Caco-2 (cell line): ENCODE data around the gene GGTLC2. TPM values are rescaled to one million over a fixed set of nuclear protein-coding genes. Genes with fewer than 3 reads are reported as not detected.

Experiments
- BruUV-seq: library from RNA; stranded (reverse); fragments of 400-500 nt; replicated peaks from 2 replicates; lab custom pipeline; 2021; lab: Mats Ljungman, UMichigan
- CTCF ChIA-PET: fragments of 300-600 bp; sonication (Branson Sonifier 250); formaldehyde crosslinking; loops from one replicate; lab custom pipeline; 2022; ENCODE audit warnings: antibody characterized with exemption; lab: Charles Lee
- POLR2A ChIA-PET: fragments of 300-600 bp; sonication (Branson Sonifier 250); formaldehyde crosslinking; loops from one replicate; lab custom pipeline; 2022; ENCODE audit warnings: antibody characterized with exemption; lab: Charles Lee
- DNase-seq, 2 experiments: peaks; one replicate each; pipeline versions ENCODE4 v3.0.0 to v3.0.0-alpha.2; 2020 to 2022
- H3K27me3 ChIP-seq: replicated peaks from 2 replicates; pipeline ENCODE4 v1.6.0; 2011; ENCODE audit warnings: low read length; ENCODE audit not compliant: control insufficient read depth, insufficient read depth
- H3K36me3 ChIP-seq: 2 replicates; pipeline ENCODE4 v1.5.1; 2011; ENCODE audit warnings: low read length; ENCODE audit not compliant: control insufficient read depth, insufficient read depth
- H3K4me1 ChIP-seq: fragments of 250-450 bp; sonication (Bioruptor Pico); 2 replicates; pipeline ENCODE4 v1.5.1; 2020; ENCODE audit warnings: mild to moderate bottlenecking
- H3K4me3 ChIP-seq: 2 replicates; pipeline ENCODE4 v1.5.1; 2011; ENCODE audit warnings: low read depth, mild to moderate bottlenecking, control low read depth, low read length
- H3K9me3 ChIP-seq: fragments of 250-450 bp; sonication (Bioruptor Pico); 2 replicates; pipeline ENCODE4 v1.5.1; 2020; ENCODE audit warnings: mild to moderate bottlenecking, moderate library complexity
- H3K27ac Mint-ChIP-seq: one replicate; pipeline ENCODE4 v1.8.0; 2022; ENCODE audit warnings: mixed read lengths; ENCODE audit not compliant: unreplicated experiment
- H3K27me3 Mint-ChIP-seq: one replicate; pipeline ENCODE4 v1.8.0; 2022; ENCODE audit warnings: mixed read lengths; ENCODE audit not compliant: insufficient read depth, unreplicated experiment
- H3K36me3 Mint-ChIP-seq: one replicate; pipeline ENCODE4 v1.8.0; 2022; ENCODE audit warnings: mild to moderate bottlenecking, mixed read lengths; ENCODE audit not compliant: insufficient read depth, unreplicated experiment
- H3K4me1 Mint-ChIP-seq: one replicate; pipeline ENCODE4 v1.8.0; 2022; ENCODE audit warnings: low read depth, mixed read lengths; ENCODE audit not compliant: unreplicated experiment
- H3K4me3 Mint-ChIP-seq: one replicate; pipeline ENCODE4 v1.8.0; 2022; ENCODE audit warnings: mild to moderate bottlenecking, moderate library complexity, mixed read lengths; ENCODE audit not compliant: unreplicated experiment
- H3K9me3 Mint-ChIP-seq: one replicate; pipeline ENCODE4 v1.8.0; 2022; ENCODE audit warnings: mixed read lengths; ENCODE audit not compliant: unreplicated experiment
- CTCF ChIP-seq, 2 experiments: fragments of 200-600 bp in 1 of 2; IDR thresholded peaks; 1 replicate in 1 of 2; 2 replicates in 1 of 2; pipeline versions ENCODE4 v1.5.1 to v1.8.0; 2011 to 2022; ENCODE audit warnings: antibody characterized with exemption in 1 of 2, control low read depth in 1 of 2, inconsistent platforms in 1 of 2, low read depth in 1 of 2, low read length in 1 of 2, mild to moderate bottlenecking in 1 of 2, moderate library complexity in 1 of 2; ENCODE audit not compliant: insufficient read depth in 1 of 2, severe bottlenecking in 1 of 2, unreplicated experiment in 1 of 2
- intact Hi-C: fragments of 100-400 bp; cut with micrococcal nuclease; formaldehyde crosslinking; loops from one replicate; pipeline ENCODE4 v1.10.0; 2022; ENCODE audit not compliant: unreplicated experiment
- total RNA-seq: library from RNA; stranded (reverse); gene quantifications from 2 replicates; pipeline ENCODE4 v1.2.3, GENCODE V29; 2022

The GGTLC2 gene
- total RNA-seq, 1 experiment from 2014 or later = 0.34 TPM

- H3K36me3 ChIP-seq = no peaks in the 10 kb centered on the region
- H3K9me3 ChIP-seq = no peaks in the 10 kb centered on the region
- H3K9me3 Mint-ChIP-seq = no peaks in the 10 kb centered on the region
- BruUV-seq = no TSS peak
- no peak for DNase-seq
- H3K4me1 ChIP-seq = no peaks in the 10 kb centered on the region
- no peak overlapping the region for H3K4me3 Mint-ChIP-seq
- H3K27me3 Mint-ChIP-seq = peaks cover 2% of the 10 kb centered on the region
- ChIA-PET CTCF (interaction anchor here (1.3 to 2.7 kb wide), 2 partner anchors 18 to 25 kb away, joined by 5 to 17 read pairs; no protein-coding TSS in a partner anchor), POLR2A (no interaction called here)
- no peaks in the 10 kb centered on the region for H3K36me3 Mint-ChIP-seq
- no peak overlapping the region for H3K4me3 ChIP-seq
- TF ChIP-seq CTCF (IDR thresholded peaks at IDR 0.05; ENCODE audit: insufficient read depth in 1 of 2, low read depth in 1 of 2, low read length in 1 of 2, severe bottlenecking in 1 of 2, unreplicated experiment in 1 of 2) = no peak
- no peaks in the 10 kb centered on the region for H3K4me1 Mint-ChIP-seq
- intact Hi-C loops = no loop called here
- H3K27ac Mint-ChIP-seq = no peak overlapping the region
- no peaks in the 10 kb centered on the region for H3K27me3 ChIP-seq
Observed at GRCh38 chr22:22667966-22668880, 23.8 kb downstream of the GGTLC2 start.

- Mint-ChIP-seq H3K4me1 (no peaks in the 10 kb centered on the region), H3K9me3 (no peaks in the 10 kb centered on the region), H3K36me3 (no peaks in the 10 kb centered on the region), H3K27ac (no peak overlapping the region), H3K27me3 (peaks cover 2% of the 10 kb centered on the region), H3K4me3 (no peak overlapping the region)
- Histone ChIP-seq H3K27me3 (no peaks in the 10 kb centered on the region), H3K4me3 (no peak overlapping the region), H3K36me3 (no peaks in the 10 kb centered on the region), H3K4me1 (no peaks in the 10 kb centered on the region), H3K9me3 (no peaks in the 10 kb centered on the region)
- intact Hi-C loops = no loop called here
- no TSS peak for BruUV-seq
- DNase-seq = no peak
- no peak for TF ChIP-seq CTCF (IDR thresholded peaks at IDR 0.05; ENCODE audit: insufficient read depth in 1 of 2, low read depth in 1 of 2, low read length in 1 of 2, severe bottlenecking in 1 of 2, unreplicated experiment in 1 of 2)
- POLR2A ChIA-PET = no interaction called here
- CTCF ChIA-PET = no interaction called here
Observed at GRCh38 chr22:22669093-22669492, 24.7 kb downstream of the GGTLC2 start.

GRCh38 chr22:22670076-22670795, 25.8 kb downstream of the GGTLC2 start:
- H3K4me1 ChIP-seq = no peaks in the 10 kb centered on the region
- no peak for DNase-seq
- Mint-ChIP-seq H3K4me1 (no peaks in the 10 kb centered on the region), H3K27ac (no peak overlapping the region), H3K9me3 (no peaks in the 10 kb centered on the region), H3K27me3 (peaks cover 5% of the 10 kb centered on the region), H3K36me3 (no peaks in the 10 kb centered on the region), H3K4me3 (no peak overlapping the region)
- H3K36me3 ChIP-seq = no peaks in the 10 kb centered on the region
- ChIA-PET POLR2A (no interaction called here), CTCF (interaction anchor here (0.9 to 1.2 kb wide), 2 partner anchors 8 to 83 kb away, joined by 3 read pairs; no protein-coding TSS in a partner anchor)
- no peaks in the 10 kb centered on the region for H3K27me3 ChIP-seq
- intact Hi-C loops = no loop called here
- no peaks in the 10 kb centered on the region for H3K9me3 ChIP-seq
- no TSS peak for BruUV-seq
- no peak overlapping the region for H3K4me3 ChIP-seq
- TF ChIP-seq CTCF (IDR thresholded peaks at IDR 0.05; ENCODE audit: insufficient read depth in 1 of 2, low read depth in 1 of 2, low read length in 1 of 2, severe bottlenecking in 1 of 2, unreplicated experiment in 1 of 2) = no peak
